ENCODE data around the gene EML5. TPM values are rescaled to one million over a fixed set of nuclear protein-coding genes. Genes with fewer than 3 reads are reported as not detected.

EML5 gene
- total and polyA plus RNA-seq, 2 of the 13 experiments (the other 11 are each of a cell fraction or from before 2014, with no cell fraction given) = 0.11 TPM; not detected in 1

- TF ChIP-seq NR2F1 (CRISPR knock-in tag; IDR thresholded peaks at IDR 0.05) = no peak
- TF ChIP-seq ZNF670 (CRISPR knock-in tag; IDR thresholded peaks at IDR 0.05; ENCODE audit: borderline replicate concordance) = no peak
- no peak for TF ChIP-seq FOSL2 (CRISPR knock-in tag; IDR thresholded peaks at IDR 0.05)
- no peak for TF ChIP-seq GLI4 (CRISPR knock-in tag; IDR thresholded peaks at IDR 0.05; ENCODE audit: borderline replicate concordance)
- TF ChIP-seq MAFK (conservative IDR thresholded peaks at IDR 0.05 in 1 of 2, IDR thresholded peaks at IDR 0.05 in 1 of 2; ENCODE audit: low read length in 2 of 2) = no peak
- no peak for TF ChIP-seq ZKSCAN8 (CRISPR knock-in tag; IDR thresholded peaks at IDR 0.05; ENCODE audit: borderline replicate concordance)
- TF ChIP-seq, protein P1, sequence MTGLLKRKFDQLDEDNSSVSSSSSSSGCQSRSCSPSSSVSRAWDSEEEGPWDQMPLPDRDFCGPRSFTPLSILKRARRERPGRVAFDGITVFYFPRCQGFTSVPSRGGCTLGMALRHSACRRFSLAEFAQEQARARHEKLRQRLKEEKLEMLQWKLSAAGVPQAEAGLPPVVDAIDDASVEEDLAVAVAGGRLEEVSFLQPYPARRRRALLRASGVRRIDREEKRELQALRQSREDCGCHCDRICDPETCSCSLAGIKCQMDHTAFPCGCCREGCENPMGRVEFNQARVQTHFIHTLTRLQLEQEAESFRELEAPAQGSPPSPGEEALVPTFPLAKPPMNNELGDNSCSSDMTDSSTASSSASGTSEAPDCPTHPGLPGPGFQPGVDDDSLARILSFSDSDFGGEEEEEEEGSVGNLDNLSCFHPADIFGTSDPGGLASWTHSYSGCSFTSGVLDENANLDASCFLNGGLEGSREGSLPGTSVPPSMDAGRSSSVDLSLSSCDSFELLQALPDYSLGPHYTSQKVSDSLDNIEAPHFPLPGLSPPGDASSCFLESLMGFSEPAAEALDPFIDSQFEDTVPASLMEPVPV (CRISPR knock-in tag; IDR thresholded peaks at IDR 0.05) = no peak
- TF ChIP-seq, protein P2, sequence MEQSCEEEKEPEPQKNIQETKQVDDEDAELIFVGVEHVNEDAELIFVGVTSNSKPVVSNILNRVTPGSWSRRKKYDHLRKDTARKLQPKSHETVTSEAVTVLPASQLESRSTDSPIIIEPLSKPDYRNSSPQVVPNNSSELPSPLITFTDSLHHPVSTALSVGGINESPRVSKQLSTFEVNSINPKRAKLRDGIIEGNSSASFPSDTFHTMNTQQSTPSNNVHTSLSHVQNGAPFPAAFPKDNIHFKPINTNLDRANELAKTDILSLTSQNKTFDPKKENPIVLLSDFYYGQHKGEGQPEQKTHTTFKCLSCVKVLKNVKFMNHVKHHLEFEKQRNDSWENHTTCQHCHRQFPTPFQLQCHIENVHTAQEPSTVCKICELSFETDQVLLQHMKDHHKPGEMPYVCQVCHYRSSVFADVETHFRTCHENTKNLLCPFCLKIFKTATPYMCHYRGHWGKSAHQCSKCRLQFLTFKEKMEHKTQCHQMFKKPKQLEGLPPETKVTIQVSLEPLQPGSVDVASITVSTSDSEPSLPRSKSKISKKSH (CRISPR knock-in tag; IDR thresholded peaks at IDR 0.05; ENCODE audit: borderline replicate concordance) = 0 out of 2 replicates have a peak, but pooled peaks have one; percentile 56
- TF ChIP-seq ZNF614 (CRISPR knock-in tag; IDR thresholded peaks at IDR 0.05; ENCODE audit: borderline replicate concordance) = no peak
- TF ChIP-seq ZNF460 (CRISPR knock-in tag; IDR thresholded peaks at IDR 0.05; ENCODE audit: borderline replicate concordance) = no peak
- peak; percentile 25; the same call in 1 of the 2 replicates for TF ChIP-seq SPEN (CRISPR knock-in tag; IDR thresholded peaks at IDR 0.05; ENCODE audit: low read depth)
- TF ChIP-seq POLR2A (IDR thresholded peaks at IDR 0.05; ENCODE audit: insufficient read depth in 1 of 2, low read depth in 2 of 2, low read length in 2 of 2) = no peak
- TF ChIP-seq ZFX (CRISPR knock-in tag; IDR thresholded peaks at IDR 0.05; ENCODE audit: low read depth) = peak; percentile 42; the same call in 1 of the 2 replicates
- TF ChIP-seq RXRB (CRISPR knock-in tag; IDR thresholded peaks at IDR 0.05; ENCODE audit: borderline replicate concordance) = no peak
- no peak for TF ChIP-seq ZHX2 (IDR thresholded peaks at IDR 0.05; ENCODE audit: low read depth)
- TF ChIP-seq ZHX2 (CRISPR knock-in tag; IDR thresholded peaks at IDR 0.05; ENCODE audit: borderline replicate concordance) = no peak
- no peak for TF ChIP-seq RBM39 (IDR thresholded peaks at IDR 0.05; ENCODE audit: low read depth, low read length, poor library complexity, severe bottlenecking)
Observed at GRCh38 chr14:88792473-88793258, at the start of gene EML5 (continued).
